Heart left ventricle (tissue), 13 donors: ENCODE measurements around the gene KREMEN1.

Experiments used
- CTCF ChIP-seq, 12 donors: fragments of 200-600 bp; sonication (generic) in 4 of 12; IDR thresholded peaks; one replicate each; pipeline versions ENCODE4 v1.5.0 to v1.8.0; 2018 to 2022; ENCODE audit warnings: antibody characterized with exemption in 12 of 12, mild to moderate bottlenecking in 5 of 12
- POLR2A ChIP-seq, 2 donors: fragments of 450-650 bp; IDR thresholded peaks; one replicate each; pipeline ENCODE4 v1.6.1; 2017; ENCODE audit warnings: antibody characterized with exemption in 2 of 2, mild to moderate bottlenecking in 2 of 2, moderate library complexity in 2 of 2
- donor health status: ischemic (EF 13 %, LVEDD 7.1; RV severe dilation, severe dysfunction).
- donor health status: DM: no; HTN: yes; CAD: no.
- donor health status: DM: no; HTN: no; CAD: no.
- donor health status: ischemic (EF 25% LVEDD 6.9; RV normal size, moderate dysfunction).
- donor health status: ischemic (EF 25% LVEDD 5.7; RV mildly dilated, moderate dysfunction).
- donor health status: ischemic (EF 35%, LVEDD 5.7; RV mildly dilated, moderate dysfunction).
- donor health status: nonischemic (EF 11% LVEDD 7.7; RV severe dilation, severe dysfunction).
- donor health status: DM: yes; HTN: yes; CAD: no.
- donor health status: PGD.
- donor health status: ischemic (EF 29% LVEDD 5.4; RV normal size, mild dysfunction).
- donor health status: nonischemic (EF 23%, LVEDD 6.1; RV moderate dilation, normal function).

- TF ChIP-seq POLR2A (IDR thresholded peaks at IDR 0.05) (no peak), CTCF (IDR thresholded peaks at IDR 0.05) (no peak)
Observed at GRCh38 chr22:29088809-29089208, 16.0 kb downstream of the KREMEN1 start.
